Measurements from ENCODE around the gene SORCS3. TPM values are rescaled to one million over a fixed set of nuclear protein-coding genes. Genes with fewer than 3 reads are reported as not detected.

Gene SORCS3
- total and polyA plus RNA-seq, 10 of the 15 experiments (the other 5 are each of a cell fraction or from before 2014, with no cell fraction given): 0.01 to 0.04 (median 0.02) TPM; not detected in 7

GRCh38 chr10:104988686-104989085, 347.6 kb downstream of the SORCS3 start:
- H3K4me1 ChIP-seq (ENCODE audit: control insufficient read depth, insufficient read depth, low read length): no peaks in the 10 kb centered on the region
- H3K9ac ChIP-seq (ENCODE audit: control insufficient read depth, insufficient read depth, low read length): no peak overlapping the region
- H3K4me3 ChIP-seq: no peak overlapping the region
- H3K9me3 ChIP-seq (replicated peaks; ENCODE audit: control insufficient read depth, insufficient read depth, low read length): no peaks in the 10 kb centered on the region
- FAIRE-seq (no peak), ATAC-seq (no peak), DNase-seq (ENCODE audit: low read depth, low spot score) (no peak)
- H3K4me2 ChIP-seq (ENCODE audit: control insufficient read depth, insufficient read depth): no peak overlapping the region
- intact Hi-C loops (cut with micrococcal nuclease; ENCODE audit: unreplicated experiment): no loop called here
- ChIA-PET SMC1A (ENCODE audit: uncharacterized antibody, unreplicated experiment) (no interaction called here), CTCF (no interaction called here), RAD21 (ENCODE audit: unreplicated experiment) (no interaction called here), POLR2A (no interaction called here)
- H3K27me3 ChIP-seq (replicated peaks in 1 of 2; ENCODE audit: control insufficient read depth in 2 of 2, insufficient read depth in 2 of 2, low read length in 1 of 2): no peaks in the 10 kb centered on the region
- no TSS peak for BruUV-seq (replicated peaks)
- no peak for TF ChIP-seq ZBED1 (IDR thresholded peaks at IDR 0.05; ENCODE audit: borderline replicate concordance)
- no peak for TF ChIP-seq PKNOX1 (IDR thresholded peaks at IDR 0.05)
- no peak for TF ChIP-seq POLR2AphosphoS5 (IDR thresholded peaks at IDR 0.05; ENCODE audit: low read length)
- TF ChIP-seq HCFC1 (IDR thresholded peaks at IDR 0.05; ENCODE audit: low read length): no peak
- no peak for TF ChIP-seq ATF7 (IDR thresholded peaks at IDR 0.05; ENCODE audit: low read depth)
- TF ChIP-seq RFX5 (IDR thresholded peaks at IDR 0.05; ENCODE audit: low read depth, low read length): no peak
- TF ChIP-seq FOS (IDR thresholded peaks at IDR 0.05; ENCODE audit: borderline replicate concordance, extremely low read depth, insufficient read length): no peak
- no peak for TF ChIP-seq HDAC6 (IDR thresholded peaks at IDR 0.05; ENCODE audit: unreplicated experiment)
- TF ChIP-seq SUPT20H (IDR thresholded peaks at IDR 0.05; ENCODE audit: borderline replicate concordance, control insufficient read depth, low read depth, low read length): no peak
- H4K20me1 ChIP-seq (ENCODE audit: control insufficient read depth, insufficient read depth): no peaks in the 10 kb centered on the region
- H3K36me3 ChIP-seq (ENCODE audit: control insufficient read depth in 2 of 2, insufficient read depth in 2 of 2, low read length in 1 of 2): no peaks in the 10 kb centered on the region
- no peak overlapping the region for H2AFZ ChIP-seq (ENCODE audit: control insufficient read depth, low read depth, low read length)
- no peak overlapping the region for H3K27ac ChIP-seq (ENCODE audit: control insufficient read depth, insufficient read depth)
- WGBS (ENCODE audit: insufficient coverage, insufficient replicate concordance, low lambda C conversion rate, missing lambda C conversion rate): 0% methylated on average over 1 of the region's 1 CpG
- in situ Hi-C loops (cut with MboI): no loop called here
- no peaks in the 10 kb centered on the region for H3K79me2 ChIP-seq (ENCODE audit: control insufficient read depth, insufficient read depth, low read length)

- in situ Hi-C loops (cut with MboI): no loop called here
- Histone ChIP-seq H3K27ac (ENCODE audit: control insufficient read depth, insufficient read depth) (no peak overlapping the region), H2AFZ (ENCODE audit: control insufficient read depth, low read depth, low read length) (no peak overlapping the region), H4K20me1 (ENCODE audit: control insufficient read depth, insufficient read depth) (no peaks in the 10 kb centered on the region), H3K36me3 (ENCODE audit: control insufficient read depth in 2 of 2, insufficient read depth in 2 of 2, low read length in 1 of 2) (no peaks in the 10 kb centered on the region), H3K9ac (ENCODE audit: control insufficient read depth, insufficient read depth, low read length) (no peak overlapping the region), H3K27me3 (replicated peaks in 1 of 2; ENCODE audit: control insufficient read depth in 2 of 2, insufficient read depth in 2 of 2, low read length in 1 of 2) (no peaks in the 10 kb centered on the region), H3K9me3 (replicated peaks; ENCODE audit: control insufficient read depth, insufficient read depth, low read length) (no peaks in the 10 kb centered on the region), H3K4me2 (ENCODE audit: control insufficient read depth, insufficient read depth) (no peak overlapping the region), H3K79me2 (ENCODE audit: control insufficient read depth, insufficient read depth, low read length) (no peaks in the 10 kb centered on the region), H3K4me1 (ENCODE audit: control insufficient read depth, insufficient read depth, low read length) (no peaks in the 10 kb centered on the region), H3K4me3 (no peak overlapping the region)
- POLR2A ChIA-PET: no interaction called here
- CTCF ChIA-PET: no interaction called here
- FAIRE-seq: no peak
- BruUV-seq (replicated peaks): no TSS peak
- intact Hi-C loops (cut with micrococcal nuclease; ENCODE audit: unreplicated experiment): no loop called here
- SMC1A ChIA-PET (ENCODE audit: uncharacterized antibody, unreplicated experiment): no interaction called here
- no peak for DNase-seq (ENCODE audit: low read depth, low spot score)
- ATAC-seq: no peak
- RAD21 ChIA-PET (ENCODE audit: unreplicated experiment): no interaction called here
- TF ChIP-seq SREBF2 (IDR thresholded peaks at IDR 0.05; ENCODE audit: low read length) (no peak), SMAD1 (IDR thresholded peaks at IDR 0.05; ENCODE audit: low read depth, partially characterized antibody) (no peak), ZBTB11 (CRISPR knock-in tag; IDR thresholded peaks at IDR 0.05) (no peak), EP300 (IDR thresholded peaks at IDR 0.05; ENCODE audit: borderline replicate concordance in 1 of 2, control insufficient read depth in 1 of 2, low read depth in 2 of 2, low read length in 2 of 2) (no peak), CEBPB (IDR thresholded peaks at IDR 0.05; ENCODE audit: borderline replicate concordance in 1 of 2, low read depth in 2 of 2, low read length in 2 of 2) (no peak)
These were observed 348.8 kb downstream of the SORCS3 start for GRCh38 chr10:104989880-104990279.

All from GM12878 (cell line).